ENCODE measurements around the gene CFC1. TPM values are rescaled to one million over a fixed set of nuclear protein-coding genes. Genes with fewer than 3 reads are reported as not detected.
"Not testable (repeated sequence)": the region's sequence is repeated elsewhere in the genome, so short reads cannot be mapped to it uniquely, and the experiment has no call there.

CFC1 gene
- total RNA-seq, 2 experiments from 2014 or later, result not detected

GRCh38 chr2:130592791-130593414 is 6.5 kb downstream of the CFC1 start:
- H3K9me3 Mint-ChIP-seq, H3K27me3 Mint-ChIP-seq, H3K27ac Mint-ChIP-seq, DNase-seq, H3K4me1 Mint-ChIP-seq, H3K4me3 Mint-ChIP-seq, H3K36me3 Mint-ChIP-seq: not testable (repeated sequence)

GRCh38 chr2:130590842-130591359 is 8.5 kb downstream of the CFC1 start:
- H3K27me3 Mint-ChIP-seq, DNase-seq, H3K4me1 Mint-ChIP-seq, H3K36me3 Mint-ChIP-seq, H3K4me3 Mint-ChIP-seq, H3K9me3 Mint-ChIP-seq, H3K27ac Mint-ChIP-seq: not testable (repeated sequence)

GRCh38 chr2:130590170-130590841 is 9.1 kb downstream of the CFC1 start:
- not testable (repeated sequence) for DNase-seq, H3K27me3 Mint-ChIP-seq, H3K27ac Mint-ChIP-seq, H3K36me3 Mint-ChIP-seq, H3K4me1 Mint-ChIP-seq, H3K4me3 Mint-ChIP-seq, H3K9me3 Mint-ChIP-seq

- H3K27ac Mint-ChIP-seq, result peak overlapping the region; percentile 56
- H3K27me3 Mint-ChIP-seq, H3K4me3 Mint-ChIP-seq, H3K9me3 Mint-ChIP-seq, H3K4me1 Mint-ChIP-seq, H3K36me3 Mint-ChIP-seq: not testable (repeated sequence)
- DNase-seq, result peak; percentile 30
Measured at GRCh38 chr2:130588688-130589458, 10.5 kb downstream of the CFC1 start.

GRCh38 chr2:130584726-130585125 is 14.6 kb downstream of the CFC1 start:
- not testable (repeated sequence) for H3K36me3 Mint-ChIP-seq, H3K4me3 Mint-ChIP-seq, H3K27ac Mint-ChIP-seq, H3K9me3 Mint-ChIP-seq, DNase-seq, H3K27me3 Mint-ChIP-seq, H3K4me1 Mint-ChIP-seq

GRCh38 chr2:130583582-130583981 is 15.8 kb downstream of the CFC1 start:
- H3K36me3 Mint-ChIP-seq, H3K27ac Mint-ChIP-seq, H3K4me3 Mint-ChIP-seq, H3K9me3 Mint-ChIP-seq, H3K4me1 Mint-ChIP-seq, H3K27me3 Mint-ChIP-seq, DNase-seq: not testable (repeated sequence)

- not testable (repeated sequence) for H3K9me3 Mint-ChIP-seq, H3K27me3 Mint-ChIP-seq, DNase-seq, H3K36me3 Mint-ChIP-seq, H3K4me1 Mint-ChIP-seq, H3K27ac Mint-ChIP-seq, H3K4me3 Mint-ChIP-seq
Measured at GRCh38 chr2:130582970-130583369, 16.4 kb downstream of the CFC1 start.

DNA sequence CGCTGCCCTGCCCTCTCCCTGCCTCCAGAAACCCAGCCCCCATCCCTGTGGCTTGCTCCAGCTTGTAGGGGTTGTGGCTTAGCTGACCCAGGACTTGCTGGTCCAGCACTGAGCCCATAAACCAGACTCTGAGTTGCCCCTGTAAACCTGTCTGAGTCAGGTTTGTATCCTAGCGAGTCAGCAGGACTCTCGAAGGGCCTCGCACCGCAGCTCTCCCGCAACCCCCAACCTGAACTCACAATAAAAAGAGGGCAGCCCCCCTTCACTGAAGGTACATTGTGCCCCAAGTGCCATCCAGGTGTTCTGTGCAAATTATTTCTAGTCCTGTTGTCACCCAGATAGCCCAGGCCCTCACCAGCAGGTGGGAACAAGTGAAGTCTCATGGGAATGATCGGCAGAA is 17.9 kb downstream of the CFC1 start:
- H3K4me3 Mint-ChIP-seq, H3K9me3 Mint-ChIP-seq, H3K27me3 Mint-ChIP-seq, H3K4me1 Mint-ChIP-seq, H3K36me3 Mint-ChIP-seq, DNase-seq, H3K27ac Mint-ChIP-seq: not testable (repeated sequence)

DNA sequence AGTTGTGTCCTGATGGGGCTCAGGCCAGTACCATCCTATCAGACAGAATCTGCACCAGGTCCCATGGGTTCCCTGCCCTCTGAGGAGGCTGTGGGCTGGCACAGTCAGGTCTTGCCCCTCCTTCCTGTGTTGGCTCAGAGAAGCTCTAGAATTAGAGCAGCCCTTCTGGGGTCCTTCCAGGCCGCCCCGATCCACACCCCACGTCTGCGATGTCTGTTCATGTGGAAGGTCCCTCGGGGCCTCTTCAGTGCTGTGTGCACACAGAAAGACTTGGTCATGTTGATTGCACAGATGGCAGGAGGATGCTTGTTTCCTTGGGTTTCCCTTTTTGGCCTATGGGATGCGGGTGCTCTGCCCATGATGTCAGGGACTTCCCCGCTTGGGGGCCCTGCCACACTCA is 20.3 kb downstream of the CFC1 start:
- not testable (repeated sequence) for H3K27me3 Mint-ChIP-seq, H3K36me3 Mint-ChIP-seq, H3K9me3 Mint-ChIP-seq, H3K27ac Mint-ChIP-seq, H3K4me1 Mint-ChIP-seq, DNase-seq, H3K4me3 Mint-ChIP-seq

GRCh38 chr2:130577559-130577958 is 21.8 kb downstream of the CFC1 start:
- H3K36me3 Mint-ChIP-seq, DNase-seq, H3K4me3 Mint-ChIP-seq, H3K27ac Mint-ChIP-seq, H3K27me3 Mint-ChIP-seq, H3K9me3 Mint-ChIP-seq, H3K4me1 Mint-ChIP-seq: not testable (repeated sequence)

GRCh38 chr2:130576209-130576784 is 23.1 kb downstream of the CFC1 start:
- not testable (repeated sequence) for H3K4me1 Mint-ChIP-seq, H3K36me3 Mint-ChIP-seq, DNase-seq, H3K9me3 Mint-ChIP-seq, H3K27me3 Mint-ChIP-seq, H3K4me3 Mint-ChIP-seq, H3K27ac Mint-ChIP-seq

- H3K4me1 Mint-ChIP-seq, H3K27me3 Mint-ChIP-seq, H3K27ac Mint-ChIP-seq, DNase-seq, H3K4me3 Mint-ChIP-seq, H3K9me3 Mint-ChIP-seq, H3K36me3 Mint-ChIP-seq: not testable (repeated sequence)
Measured at GRCh38 chr2:130574230-130574629, 25.1 kb downstream of the CFC1 start.

- H3K4me3 Mint-ChIP-seq, H3K27ac Mint-ChIP-seq, H3K27me3 Mint-ChIP-seq, H3K4me1 Mint-ChIP-seq, H3K36me3 Mint-ChIP-seq, H3K9me3 Mint-ChIP-seq, DNase-seq: not testable (repeated sequence)
Measured at GRCh38 chr2:130571929-130572328, 27.4 kb downstream of the CFC1 start.

DNA sequence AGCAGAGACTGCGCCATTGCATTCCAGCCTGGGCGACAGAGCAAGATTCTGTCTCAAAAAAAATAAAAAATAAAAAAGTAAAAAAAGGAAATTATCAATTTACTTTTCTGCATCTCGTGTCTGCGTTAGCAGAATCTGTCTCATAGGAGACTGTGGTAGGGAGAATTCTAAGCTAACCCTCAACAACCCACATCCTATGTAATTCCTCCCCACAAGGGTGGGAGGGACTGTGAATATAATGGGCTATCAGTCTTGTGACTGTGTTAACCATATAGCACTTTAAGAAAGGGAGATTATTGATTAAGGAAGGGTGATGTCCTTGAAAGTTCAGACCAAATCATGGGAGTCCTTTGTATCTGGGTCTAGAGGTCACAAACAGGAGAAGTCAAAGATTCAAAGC is 33.2 kb downstream of the CFC1 start:
- not testable (repeated sequence) for H3K4me3 Mint-ChIP-seq, H3K36me3 Mint-ChIP-seq, H3K27ac Mint-ChIP-seq, H3K9me3 Mint-ChIP-seq, H3K4me1 Mint-ChIP-seq, H3K27me3 Mint-ChIP-seq, DNase-seq

DNA sequence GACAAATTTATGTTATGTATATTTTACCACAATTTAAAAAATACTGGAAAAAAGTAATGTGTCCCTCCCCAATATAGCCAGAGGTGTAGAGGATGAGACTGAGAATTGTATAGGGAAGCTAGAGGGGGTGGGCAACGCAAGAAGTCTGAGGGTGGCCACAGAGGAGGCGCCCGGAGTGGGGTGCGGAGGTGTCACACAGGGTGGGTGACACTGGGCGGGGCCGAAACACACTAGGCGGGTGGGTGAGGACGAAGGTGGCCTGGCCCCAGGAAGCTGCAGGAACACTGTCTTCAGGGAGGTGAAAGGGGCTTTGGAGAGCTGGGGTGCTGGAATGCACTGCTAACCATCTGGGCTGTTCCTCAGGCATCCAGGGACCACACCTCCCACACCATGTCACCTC is 42.9 kb downstream of the CFC1 start:
- not testable (repeated sequence) for H3K9me3 Mint-ChIP-seq, H3K4me3 Mint-ChIP-seq, H3K36me3 Mint-ChIP-seq, H3K27ac Mint-ChIP-seq, H3K27me3 Mint-ChIP-seq, DNase-seq, H3K4me1 Mint-ChIP-seq
